ENCODE measurements around the gene MYDGF.

MYDGF gene

DNA sequence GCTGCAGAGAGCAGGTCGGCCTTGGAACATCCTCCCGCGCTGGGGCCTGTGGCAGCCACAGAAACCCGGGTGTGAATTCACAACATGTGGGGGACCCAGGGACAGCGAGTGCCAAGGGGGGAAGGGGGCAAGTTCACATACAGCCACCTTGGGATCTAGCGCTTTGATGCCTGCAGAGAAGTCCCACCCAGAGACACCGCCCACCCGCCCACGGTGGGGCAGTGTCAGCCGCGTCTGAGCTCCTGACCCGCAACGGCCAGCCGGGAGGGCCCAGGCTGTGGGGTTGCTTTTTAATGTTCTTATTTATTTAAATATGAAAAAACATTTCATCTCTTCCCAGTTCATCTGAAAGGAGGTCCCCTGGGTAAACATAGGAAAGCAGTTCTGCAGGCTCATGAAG, 12.9 kb downstream of the MYDGF start:
- no peak for DNase-seq (ENCODE audit: extremely low read depth, low read depth)
- TF ChIP-seq, protein P1, sequence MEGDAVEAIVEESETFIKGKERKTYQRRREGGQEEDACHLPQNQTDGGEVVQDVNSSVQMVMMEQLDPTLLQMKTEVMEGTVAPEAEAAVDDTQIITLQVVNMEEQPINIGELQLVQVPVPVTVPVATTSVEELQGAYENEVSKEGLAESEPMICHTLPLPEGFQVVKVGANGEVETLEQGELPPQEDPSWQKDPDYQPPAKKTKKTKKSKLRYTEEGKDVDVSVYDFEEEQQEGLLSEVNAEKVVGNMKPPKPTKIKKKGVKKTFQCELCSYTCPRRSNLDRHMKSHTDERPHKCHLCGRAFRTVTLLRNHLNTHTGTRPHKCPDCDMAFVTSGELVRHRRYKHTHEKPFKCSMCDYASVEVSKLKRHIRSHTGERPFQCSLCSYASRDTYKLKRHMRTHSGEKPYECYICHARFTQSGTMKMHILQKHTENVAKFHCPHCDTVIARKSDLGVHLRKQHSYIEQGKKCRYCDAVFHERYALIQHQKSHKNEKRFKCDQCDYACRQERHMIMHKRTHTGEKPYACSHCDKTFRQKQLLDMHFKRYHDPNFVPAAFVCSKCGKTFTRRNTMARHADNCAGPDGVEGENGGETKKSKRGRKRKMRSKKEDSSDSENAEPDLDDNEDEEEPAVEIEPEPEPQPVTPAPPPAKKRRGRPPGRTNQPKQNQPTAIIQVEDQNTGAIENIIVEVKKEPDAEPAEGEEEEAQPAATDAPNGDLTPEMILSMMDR (IDR thresholded peaks at IDR 0.05; ENCODE audit: low read depth, low read length) = no peak

DNA sequence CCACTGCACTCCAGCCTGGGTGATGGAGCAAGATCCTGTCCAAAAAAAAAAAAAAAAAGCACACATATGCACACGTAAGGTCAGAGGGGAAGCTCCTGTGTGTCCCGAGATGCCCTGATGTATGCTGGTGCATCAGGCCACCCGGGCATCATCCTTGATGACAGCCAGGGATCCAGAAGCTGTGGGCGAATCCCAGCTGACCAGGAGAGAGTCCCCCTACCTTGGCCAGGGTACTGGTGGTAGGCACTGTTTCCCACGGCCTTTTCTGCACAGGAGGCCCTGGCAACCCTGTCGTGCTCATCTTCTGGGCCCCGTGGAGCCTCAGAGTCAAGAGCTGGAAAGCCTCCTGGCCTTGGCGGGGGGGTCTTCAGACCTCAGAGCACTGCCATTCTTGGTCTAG, 14.0 kb downstream of the MYDGF start:
- TF ChIP-seq, protein P1 (IDR thresholded peaks at IDR 0.05; ENCODE audit: low read depth, low read length) = no peak
- DNase-seq (ENCODE audit: extremely low read depth, low read depth) = no peak

DNA sequence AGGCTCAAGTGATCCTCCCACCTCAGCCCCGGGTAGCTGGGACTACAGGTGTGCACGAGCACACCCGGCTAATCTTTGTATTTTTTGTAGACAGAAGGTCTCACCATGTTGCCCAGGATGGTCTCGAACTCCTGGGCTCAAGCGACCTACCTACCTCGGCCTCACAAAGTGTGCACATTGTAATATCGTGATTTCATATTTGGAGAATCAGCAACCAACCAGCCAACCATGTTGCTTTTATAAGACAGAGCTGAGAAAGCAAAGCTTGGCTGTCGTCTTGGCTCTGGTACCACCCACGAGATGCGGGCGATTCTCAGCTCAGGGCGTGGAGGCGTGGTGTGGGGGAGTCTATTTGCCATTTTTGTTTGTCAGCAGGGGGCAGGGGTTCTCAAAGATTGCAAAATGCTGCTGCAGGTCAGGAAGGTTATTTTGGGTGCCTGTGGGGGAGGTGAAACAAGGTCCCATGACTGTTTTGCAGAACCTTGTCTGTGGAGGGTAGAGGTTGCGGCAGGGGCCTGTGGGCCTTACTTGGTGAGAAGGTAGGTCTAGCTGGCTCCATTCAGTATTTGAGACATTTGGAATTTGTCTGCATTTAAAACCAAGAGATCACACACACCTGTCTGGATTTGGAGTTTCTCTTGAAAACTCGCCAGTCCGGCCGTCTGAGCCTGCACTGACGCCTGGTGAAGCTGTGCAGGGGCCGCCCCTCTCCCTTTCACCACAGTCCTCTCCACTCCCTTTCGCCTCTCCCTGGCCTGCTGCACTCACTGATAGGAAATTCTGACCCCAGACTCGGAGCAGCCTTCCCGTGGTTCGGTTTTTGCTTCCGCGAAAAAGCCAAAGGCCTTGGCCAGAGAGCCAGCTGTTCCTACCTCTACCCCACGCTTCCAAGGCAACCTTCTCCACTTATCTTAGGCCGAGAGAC, 15.4 kb downstream of the MYDGF start:
- no peak for DNase-seq (ENCODE audit: extremely low read depth, low read depth)

DNA sequence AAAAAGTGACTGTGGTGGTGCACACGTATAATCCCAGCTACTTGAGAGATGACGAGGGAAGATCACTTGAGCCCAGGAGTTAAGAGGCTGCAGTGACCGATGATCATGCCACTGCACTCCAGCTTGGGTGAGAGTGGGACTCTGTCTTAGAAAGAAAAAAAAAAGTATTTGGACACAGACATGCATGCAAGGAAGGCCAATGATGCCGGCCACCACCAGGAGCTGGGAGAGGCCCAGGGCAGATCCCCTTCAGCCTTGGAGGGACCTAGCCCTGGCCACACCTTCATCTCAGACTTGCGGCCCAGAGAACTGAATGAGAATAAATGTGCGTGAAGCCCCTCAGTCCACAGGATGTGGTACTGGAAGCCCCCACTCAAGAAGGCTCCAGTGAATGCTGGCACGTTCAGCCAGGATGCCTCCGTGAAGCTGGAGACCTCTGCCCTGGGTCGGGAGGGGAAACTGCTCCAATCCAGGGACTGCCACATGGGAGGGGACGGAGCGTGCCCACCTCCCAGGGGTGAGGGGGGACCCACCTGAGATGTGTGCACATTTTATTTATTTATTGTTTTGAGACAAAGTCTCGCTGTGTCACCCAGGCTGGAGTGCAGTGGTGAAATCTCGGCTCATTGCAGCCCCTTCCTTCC, 16.2 kb downstream of the MYDGF start:
- TF ChIP-seq, protein P1 (IDR thresholded peaks at IDR 0.05; ENCODE audit: low read depth, low read length) = no peak

More for the DNA sequence above, 15.4 kb downstream of the MYDGF start:
- TF ChIP-seq, protein P1 (IDR thresholded peaks at IDR 0.05; ENCODE audit: low read depth, low read length) = no peak

DNA sequence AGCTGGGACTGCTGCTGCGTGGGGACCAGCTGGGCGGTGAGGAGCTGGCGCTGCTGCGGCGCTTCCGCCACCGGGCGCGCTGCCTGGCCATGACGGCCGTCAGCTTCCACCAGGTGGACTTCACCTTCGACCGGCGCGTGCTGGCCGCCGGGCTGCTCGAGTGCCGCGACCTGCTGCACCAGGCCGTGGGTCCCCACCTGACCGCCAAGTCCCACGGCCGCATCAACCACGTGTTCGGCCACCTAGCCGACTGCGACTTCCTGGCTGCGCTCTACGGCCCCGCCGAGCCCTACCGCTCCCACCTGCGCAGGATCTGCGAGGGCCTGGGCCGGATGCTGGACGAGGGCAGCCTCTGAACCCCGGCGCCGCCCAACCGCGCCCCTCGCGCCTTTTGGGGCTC, 18.1 kb downstream of the MYDGF start:
- DNase-seq (ENCODE audit: extremely low read depth, low read depth) = no peak
- TF ChIP-seq, protein P1 (IDR thresholded peaks at IDR 0.05; ENCODE audit: low read depth, low read length) = no peak

More for the DNA sequence above, 16.2 kb downstream of the MYDGF start:
- DNase-seq (ENCODE audit: extremely low read depth, low read depth) = no peak

DNA sequence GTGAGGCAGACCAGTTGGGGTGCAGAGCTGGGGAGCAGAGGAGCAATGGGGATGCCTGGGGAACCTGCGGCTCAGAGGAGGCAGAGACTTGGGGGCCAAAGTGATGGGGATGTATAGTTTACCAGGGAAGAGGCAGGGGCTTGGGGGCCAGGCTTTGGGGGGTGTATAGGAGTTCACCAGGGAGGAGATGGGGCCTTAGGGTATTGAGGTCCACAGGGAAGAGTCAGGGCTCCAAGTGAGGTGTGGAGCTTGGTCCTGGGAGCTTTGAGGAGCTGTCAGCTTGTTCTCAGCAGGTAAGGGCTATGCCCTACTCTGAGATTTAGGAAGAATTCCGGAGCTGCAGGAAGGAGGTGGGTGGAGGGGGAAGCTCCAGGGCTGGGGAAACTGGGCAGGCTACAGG, 20.0 kb downstream of the MYDGF start:
- TF ChIP-seq, protein P1 (IDR thresholded peaks at IDR 0.05; ENCODE audit: low read depth, low read length) = no peak
- no peak for DNase-seq (ENCODE audit: extremely low read depth, low read depth)

All from AG09319 (cell line).